Measurements from ENCODE around the gene SSH3.
A peak's percentile ranks its signal among the peaks of the same experiment; 100 is the strongest.
"Not testable (repeated sequence)": the region's sequence is repeated elsewhere in the genome, so short reads cannot be mapped to it uniquely, and the experiment has no call there.

SSH3 gene

GRCh38 chr11:67303132-67303834 lies at the start of gene SSH3:
TSS of gene SSH3 (plus strand) at chr11:67303530. CDS start at chr11:67303626, 96 bp downstream.
- peak; percentile 57 for DNase-seq (ENCODE audit: low read depth)

- DNase-seq (ENCODE audit: low read depth), result no peak
Observed at GRCh38 chr11:67253872-67254624, 49.3 kb upstream of the SSH3 start.

GRCh38 chr11:67254798-67255197 lies 48.5 kb upstream of the SSH3 start:
- no peak for DNase-seq (ENCODE audit: low read depth)

- no peak for DNase-seq (ENCODE audit: low read depth)
Observed at GRCh38 chr11:67255353-67255752, 48.0 kb upstream of the SSH3 start.

GRCh38 chr11:67255864-67256263 lies 47.5 kb upstream of the SSH3 start:
- DNase-seq (ENCODE audit: low read depth), result no peak

GRCh38 chr11:67256477-67257135 lies 46.7 kb upstream of the SSH3 start:
- no peak for DNase-seq (ENCODE audit: low read depth)

GRCh38 chr11:67260406-67260805 lies 42.9 kb upstream of the SSH3 start:
- no peak for DNase-seq (ENCODE audit: low read depth)

GRCh38 chr11:67260885-67261639 lies 42.3 kb upstream of the SSH3 start:
- not testable (repeated sequence) for DNase-seq (ENCODE audit: low read depth)

- DNase-seq (ENCODE audit: low read depth), result no peak
Observed at GRCh38 chr11:67261640-67261945, 41.7 kb upstream of the SSH3 start.

GRCh38 chr11:67261946-67262681 lies 41.2 kb upstream of the SSH3 start:
- DNase-seq (ENCODE audit: low read depth), result no peak

- peak; percentile 63 for DNase-seq (ENCODE audit: low read depth)
Observed at GRCh38 chr11:67262731-67263675, 40.3 kb upstream of the SSH3 start.

- DNase-seq (ENCODE audit: low read depth), result no peak
Observed at GRCh38 chr11:67264260-67264659, 39.1 kb upstream of the SSH3 start.

GRCh38 chr11:67264877-67265632 lies 38.3 kb upstream of the SSH3 start:
- no peak for DNase-seq (ENCODE audit: low read depth)

GRCh38 chr11:67265633-67266448 lies 37.5 kb upstream of the SSH3 start:
- DNase-seq (ENCODE audit: low read depth), result peak; percentile 31

- peak; percentile 54 for DNase-seq (ENCODE audit: low read depth)
Observed at GRCh38 chr11:67266449-67267187, 36.7 kb upstream of the SSH3 start, which contains the start of gene GRK2. TSS of gene GRK2 (plus strand) at chr11:67266473. CDS start at chr11:67266700, 227 bp downstream.

- no peak for DNase-seq (ENCODE audit: low read depth)
Observed at GRCh38 chr11:67267188-67268080, 35.9 kb upstream of the SSH3 start.

Data from iris pigment epithelial cell (primary cell).